A673 (cell line): ENCODE results near the gene ARFIP1. TPM values are rescaled to one million over a fixed set of nuclear protein-coding genes. Genes with fewer than 3 reads are reported as not detected.
"Not testable (repeated sequence)": the region's sequence is repeated elsewhere in the genome, so short reads cannot be mapped to it uniquely, and the experiment has no call there.

Experiments
- BruUV-seq: library from RNA; stranded (reverse); fragments of 400-500 nt; replicated peaks from 2 replicates; lab custom pipeline; 2021; lab: Mats Ljungman, UMichigan
- CTCF ChIA-PET: fragments of 300-600 bp; sonication (Branson Sonifier 250); formaldehyde crosslinking; loops from one replicate; lab custom pipeline; 2022; ENCODE audit warnings: antibody characterized with exemption; lab: Charles Lee
- POLR2A ChIA-PET: fragments of 300-600 bp; sonication (Branson Sonifier 250); formaldehyde crosslinking; loops from one replicate; lab custom pipeline; 2022; ENCODE audit warnings: antibody characterized with exemption; ENCODE audit not compliant: low non-redundant PET; lab: Charles Lee
- DNase-seq: peaks from one replicate; pipeline ENCODE4 v3.0.0-alpha.2; 2015; ENCODE audit warnings: low spot score
- H3K27ac ChIP-seq: fragments of 200-600 bp; sonication (generic); 2 replicates; pipeline ENCODE4 v1.5.1; 2016; ENCODE audit warnings: mixed run types, low read depth, mild to moderate bottlenecking, mixed read lengths, antibody characterized with exemption, low read length; ENCODE audit not compliant: poor library complexity, severe bottlenecking
- H3K27me3 ChIP-seq: fragments of 200-600 bp; sonication (generic); replicated peaks from 2 replicates; pipeline ENCODE4 v1.6.1; 2017; ENCODE audit warnings: mixed run types, low read depth, mild to moderate bottlenecking, mixed read lengths, antibody characterized with exemption, low read length; ENCODE audit not compliant: insufficient read depth, poor library complexity
- H3K36me3 ChIP-seq: fragments of 200-600 bp; sonication (generic); 2 replicates; pipeline ENCODE4 v1.6.1; 2016; ENCODE audit warnings: mixed run types, mild to moderate bottlenecking, mixed read lengths, antibody characterized with exemption, low read length; ENCODE audit not compliant: insufficient read depth, poor library complexity, severe bottlenecking
- H3K4me1 ChIP-seq: fragments of 200-600 bp; sonication (generic); 2 replicates; pipeline ENCODE4 v1.6.1; 2017; ENCODE audit warnings: mixed run types, mild to moderate bottlenecking, mixed read lengths, antibody characterized with exemption, low read length; ENCODE audit not compliant: insufficient read depth, poor library complexity, severe bottlenecking
- H3K4me3 ChIP-seq: fragments of 200-600 bp; sonication (generic); 2 replicates; pipeline ENCODE4 v1.5.1; 2016; ENCODE audit warnings: low read depth, mixed run types, mild to moderate bottlenecking, mixed read lengths, low read length; ENCODE audit not compliant: poor library complexity, severe bottlenecking
- H3K9me3 ChIP-seq: fragments of 200-600 bp; sonication (generic); 2 replicates; pipeline ENCODE4 v1.6.1; 2016; ENCODE audit warnings: mixed run types, low read depth, mild to moderate bottlenecking, mixed read lengths, antibody characterized with exemption, low read length; ENCODE audit not compliant: poor library complexity, severe bottlenecking
- EZH2 ChIP-seq: fragments of 200-600 bp; sonication (generic); IDR thresholded peaks from 2 replicates; pipeline ENCODE4 v1.6.1; 2017; ENCODE audit warnings: borderline replicate concordance, low read depth, mild to moderate bottlenecking, mixed read lengths, antibody characterized with exemption, low read length; ENCODE audit not compliant: poor library complexity, severe bottlenecking
- intact Hi-C: fragments of 100-400 bp; cut with micrococcal nuclease; formaldehyde crosslinking; loops from one replicate; pipeline ENCODE4 v1.10.0; 2022; ENCODE audit not compliant: unreplicated experiment
- total RNA-seq: library from RNA; stranded (reverse); gene quantifications from 2 replicates; pipeline ENCODE4 v1.2.3, GENCODE V29; 2021
- TF ChIP-seq, protein P1 (sequence below): fragments of 300-800, 200-600 bp; sonication (generic); conservative IDR thresholded peaks from 2 replicates; pipeline ENCODE4 v1.5.1; 2017; ENCODE audit warnings: low read depth, mild to moderate bottlenecking, antibody characterized with exemption, low read length, moderate library complexity, mixed read lengths

The ARFIP1 gene
- total RNA-seq, 1 experiment from 2014 or later = 30.4 TPM

DNA sequence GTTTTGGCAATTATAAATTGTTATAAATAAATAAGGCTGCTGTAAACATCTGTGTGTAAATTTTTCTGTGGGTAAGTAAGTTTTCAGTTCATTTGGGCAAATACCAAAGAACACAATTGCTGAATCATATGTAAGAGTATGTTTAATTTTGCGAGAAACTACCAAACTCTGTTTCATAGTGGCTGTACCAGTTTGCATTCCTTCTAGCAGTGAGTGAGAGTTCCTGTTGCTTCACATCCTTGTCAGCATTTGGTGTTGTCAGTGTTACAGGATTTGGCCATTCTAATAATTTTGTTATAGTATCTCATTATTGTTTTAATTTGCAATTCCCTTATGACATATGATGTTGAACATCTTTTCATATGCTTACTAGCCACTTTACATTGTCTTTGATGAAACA is 48.4 kb downstream of the ARFIP1 start:
- DNase-seq = no peak
- no peak overlapping the region for H3K4me3 ChIP-seq
- no peak overlapping the region for H3K27ac ChIP-seq
- H3K36me3 ChIP-seq = no peaks in the 10 kb centered on the region
- no TSS peak for BruUV-seq
- H3K27me3 ChIP-seq = no peaks in the 10 kb centered on the region
- POLR2A ChIA-PET = no interaction called here
- no peaks in the 10 kb centered on the region for H3K4me1 ChIP-seq
- peaks cover 7% of the 10 kb centered on the region for H3K9me3 ChIP-seq
- no peak for TF ChIP-seq EZH2
- intact Hi-C loops = no loop called here
- CTCF ChIA-PET = no interaction called here

DNA sequence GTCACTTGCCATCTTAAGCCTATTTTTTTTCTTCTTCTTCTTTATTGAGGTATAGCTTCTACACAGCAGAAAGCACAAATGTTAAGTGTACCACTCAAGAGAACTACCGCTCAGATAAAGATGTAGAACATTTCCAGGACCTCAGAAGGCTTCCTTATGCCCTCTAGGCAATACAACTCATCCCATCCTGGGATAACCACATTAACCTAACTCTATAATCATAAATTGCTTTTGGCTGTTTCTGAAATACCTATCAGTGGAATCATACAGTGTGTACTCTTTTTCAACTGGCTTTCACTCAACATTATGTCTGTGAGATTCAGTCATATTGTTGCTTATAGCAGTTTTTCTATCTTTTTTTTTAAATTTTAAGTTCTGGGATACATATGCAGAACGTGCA is 51.7 kb downstream of the ARFIP1 start:
- H3K9me3 ChIP-seq = peaks cover 5% of the 10 kb centered on the region
- ChIA-PET POLR2A (no interaction called here), CTCF (no interaction called here)
- no TSS peak for BruUV-seq
- H3K27me3 ChIP-seq = no peaks in the 10 kb centered on the region
- H3K27ac ChIP-seq = no peak overlapping the region
- H3K36me3 ChIP-seq = no peaks in the 10 kb centered on the region
- no peak for TF ChIP-seq EZH2
- TF ChIP-seq, protein P1, sequence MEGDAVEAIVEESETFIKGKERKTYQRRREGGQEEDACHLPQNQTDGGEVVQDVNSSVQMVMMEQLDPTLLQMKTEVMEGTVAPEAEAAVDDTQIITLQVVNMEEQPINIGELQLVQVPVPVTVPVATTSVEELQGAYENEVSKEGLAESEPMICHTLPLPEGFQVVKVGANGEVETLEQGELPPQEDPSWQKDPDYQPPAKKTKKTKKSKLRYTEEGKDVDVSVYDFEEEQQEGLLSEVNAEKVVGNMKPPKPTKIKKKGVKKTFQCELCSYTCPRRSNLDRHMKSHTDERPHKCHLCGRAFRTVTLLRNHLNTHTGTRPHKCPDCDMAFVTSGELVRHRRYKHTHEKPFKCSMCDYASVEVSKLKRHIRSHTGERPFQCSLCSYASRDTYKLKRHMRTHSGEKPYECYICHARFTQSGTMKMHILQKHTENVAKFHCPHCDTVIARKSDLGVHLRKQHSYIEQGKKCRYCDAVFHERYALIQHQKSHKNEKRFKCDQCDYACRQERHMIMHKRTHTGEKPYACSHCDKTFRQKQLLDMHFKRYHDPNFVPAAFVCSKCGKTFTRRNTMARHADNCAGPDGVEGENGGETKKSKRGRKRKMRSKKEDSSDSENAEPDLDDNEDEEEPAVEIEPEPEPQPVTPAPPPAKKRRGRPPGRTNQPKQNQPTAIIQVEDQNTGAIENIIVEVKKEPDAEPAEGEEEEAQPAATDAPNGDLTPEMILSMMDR = no peak
- H3K4me3 ChIP-seq = no peak overlapping the region
- H3K4me1 ChIP-seq = no peaks in the 10 kb centered on the region
- no peak for DNase-seq
- intact Hi-C loops = no loop called here

GRCh38 chr4:152836936-152837335 is 57.2 kb downstream of the ARFIP1 start:
- ChIA-PET CTCF (no interaction called here), POLR2A (no interaction called here)
- no TSS peak for BruUV-seq
- TF ChIP-seq, protein P1 = no peak
- TF ChIP-seq EZH2 = no peak
- no peak for DNase-seq
- Histone ChIP-seq H3K4me1 (no peaks in the 10 kb centered on the region), H3K9me3 (no peaks in the 10 kb centered on the region), H3K27ac (no peak overlapping the region), H3K27me3 (no peaks in the 10 kb centered on the region), H3K36me3 (no peaks in the 10 kb centered on the region), H3K4me3 (no peak overlapping the region)
- intact Hi-C loops = no loop called here

- H3K36me3 ChIP-seq, BruUV-seq, H3K27ac ChIP-seq, POLR2A ChIA-PET, H3K27me3 ChIP-seq, H3K4me3 ChIP-seq, DNase-seq, H3K9me3 ChIP-seq, CTCF ChIA-PET, H3K4me1 ChIP-seq: not testable (repeated sequence)
- intact Hi-C loops = loop anchor here (10.0 kb wide), 1 partner anchor 475 kb away; no protein-coding TSS in a partner anchor
Measured at GRCh38 chr4:152839729-152840128, 60.0 kb downstream of the ARFIP1 start.
